Body of pancreas (tissue), 4 donors: ENCODE results near the gene CCDC51.

Experiments used
- CTCF ChIP-seq, 7 experiments: fragments of 450-650 bp in 4 of 7; fragments of 200-600 bp in 3 of 7; sonication (generic) in 3 of 7; IDR thresholded peaks; one replicate each; pipeline ENCODE4 v1.5.1; 2016 to 2019; ENCODE audit warnings: antibody characterized with exemption in 7 of 7
- POLR2A ChIP-seq, 3 donors: fragments of 450-650 bp; IDR thresholded peaks; one replicate each; pipeline ENCODE4 v1.6.1; 2016; ENCODE audit warnings: antibody characterized with exemption in 3 of 3, mild to moderate bottlenecking in 2 of 3

- TF ChIP-seq CTCF (IDR thresholded peaks at IDR 0.05): no peak
- no peak for TF ChIP-seq POLR2A (IDR thresholded peaks at IDR 0.05)
Measured at GRCh38 chr3:48435223-48435595, 4.7 kb downstream of the CCDC51 start.
